ENCODE data around the gene EXOSC1. TPM values are rescaled to one million over a fixed set of nuclear protein-coding genes. Genes with fewer than 3 reads are reported as not detected.

The EXOSC1 gene
- total and polyA plus RNA-seq, 2 of the 13 experiments (the other 11 are each of a cell fraction or from before 2014, with no cell fraction given), result 36.3 to 39.9 TPM

DNA sequence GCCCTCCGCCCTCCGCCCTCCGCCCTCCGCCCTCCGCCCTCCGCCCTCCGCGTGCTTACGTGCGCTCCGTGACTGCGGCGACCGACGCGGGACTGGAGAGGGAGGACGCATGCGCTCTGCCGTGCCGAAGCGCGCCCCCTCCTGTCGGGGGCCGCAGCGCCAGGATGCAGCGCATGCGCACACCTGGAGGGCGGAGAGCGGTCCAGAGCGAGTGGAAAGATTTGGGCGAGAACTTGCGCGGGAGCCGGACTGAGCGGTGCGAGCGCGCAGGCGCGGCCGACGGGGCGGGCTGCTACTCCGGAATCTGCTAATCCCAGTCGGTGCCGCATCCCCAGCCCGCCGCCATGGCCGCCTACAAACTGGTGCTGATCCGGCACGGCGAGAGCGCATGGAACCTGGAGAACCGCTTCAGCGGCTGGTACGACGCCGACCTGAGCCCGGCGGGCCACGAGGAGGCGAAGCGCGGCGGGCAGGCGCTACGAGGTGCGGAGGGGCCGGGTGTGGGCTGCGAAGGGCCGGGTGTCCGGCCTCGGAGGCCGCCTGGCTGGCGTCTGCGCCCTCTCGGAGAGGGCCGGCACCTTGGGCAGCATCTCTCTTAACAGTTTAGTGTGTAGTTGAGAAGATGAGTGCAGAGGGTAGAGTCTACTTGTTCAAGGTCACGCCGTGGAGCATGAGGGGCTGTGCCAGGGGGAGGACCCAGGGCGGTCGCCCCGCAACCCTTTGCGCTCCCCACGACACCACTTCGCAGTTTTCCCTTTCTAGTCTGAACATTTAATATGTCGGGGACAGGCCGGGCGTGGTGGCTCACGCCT is 19.6 kb downstream of the EXOSC1 start, which contains the start of gene PGAM1 (continued):
- TF ChIP-seq ZMYM2 (CRISPR knock-in tag; IDR thresholded peaks at IDR 0.05) (no peak), MXD3 (CRISPR knock-in tag; IDR thresholded peaks at IDR 0.05) (peak; percentile 78), EEA1 (CRISPR knock-in tag; IDR thresholded peaks at IDR 0.05; ENCODE audit: borderline replicate concordance) (0 out of 2 replicates have a peak, but pooled peaks have one; percentile 19), RCOR2 (CRISPR knock-in tag; IDR thresholded peaks at IDR 0.05) (0 out of 2 replicates have a peak, but pooled peaks have one; percentile 17), AKAP8 (CRISPR knock-in tag; IDR thresholded peaks at IDR 0.05) (0 out of 2 replicates have a peak, but pooled peaks have one; percentile 48), ASH2L (IDR thresholded peaks at IDR 0.05; ENCODE audit: insufficient read length, low read depth, low read length) (peak; percentile 59), ZNF138 (CRISPR knock-in tag; IDR thresholded peaks at IDR 0.05; ENCODE audit: low read depth) (no peak; the same call in 1 of the 2 replicates), ZFP37 (CRISPR knock-in tag; IDR thresholded peaks at IDR 0.05; ENCODE audit: borderline replicate concordance) (peak; percentile 37; the same call in 1 of the 2 replicates), POLR2AphosphoS5 (IDR thresholded peaks at IDR 0.05; ENCODE audit: low read depth, low read length) (peak; percentile 61), FUBP1 (CRISPR knock-in tag; IDR thresholded peaks at IDR 0.05; ENCODE audit: borderline replicate concordance) (no peak), ZNF792 (CRISPR knock-in tag; IDR thresholded peaks at IDR 0.05) (peak; percentile 69; the same call in 1 of the 2 replicates), ZNF747 (CRISPR knock-in tag; IDR thresholded peaks at IDR 0.05; ENCODE audit: borderline replicate concordance) (no peak), MXD4 (CRISPR knock-in tag; IDR thresholded peaks at IDR 0.05) (peak; percentile 73), ZSCAN9 (CRISPR knock-in tag; IDR thresholded peaks at IDR 0.05; ENCODE audit: borderline replicate concordance) (0 out of 2 replicates have a peak, but pooled peaks have one; percentile 26), ZNF724P (CRISPR knock-in tag; IDR thresholded peaks at IDR 0.05; ENCODE audit: borderline replicate concordance) (peak; percentile 62; the same call in 1 of the 2 replicates), POLR2G (IDR thresholded peaks at IDR 0.05; ENCODE audit: low read depth, low read length) (peak; percentile 71), MED1 (CRISPR knock-in tag; IDR thresholded peaks at IDR 0.05) (peak; percentile 75), CREB1 (IDR thresholded peaks at IDR 0.05) (peak; percentile 60; the same call in 1 of the 2 replicates), CREB1 (CRISPR knock-in tag; IDR thresholded peaks at IDR 0.05) (no peak), TBX2 (CRISPR knock-in tag; IDR thresholded peaks at IDR 0.05; ENCODE audit: borderline replicate concordance) (peak; percentile 77), RARA (CRISPR knock-in tag; IDR thresholded peaks at IDR 0.05) (0 out of 2 replicates have a peak, but pooled peaks have one; percentile 1), YEATS2 (CRISPR knock-in tag; IDR thresholded peaks at IDR 0.05; ENCODE audit: borderline replicate concordance) (peak; percentile 72; the same call in 1 of the 2 replicates), KDM4B (CRISPR knock-in tag; IDR thresholded peaks at IDR 0.05) (peak; percentile 22; the same call in 1 of the 2 replicates), HOXA5 (CRISPR knock-in tag; IDR thresholded peaks at IDR 0.05) (peak; percentile 57), YY1 (IDR thresholded peaks at IDR 0.05; ENCODE audit: insufficient read depth, insufficient replicate concordance, low read depth, low read length) (peak; percentile 83), MTA1 (CRISPR knock-in tag; IDR thresholded peaks at IDR 0.05; ENCODE audit: borderline replicate concordance) (no peak), ZNF883 (CRISPR knock-in tag; IDR thresholded peaks at IDR 0.05; ENCODE audit: not compliant biosample characterization) (peak; percentile 86)

Measured in HepG2 (cell line).